ENCODE measurements around the gene SPTBN1. TPM values are rescaled to one million over a fixed set of nuclear protein-coding genes. Genes with fewer than 3 reads are reported as not detected.
A peak's percentile ranks its signal among the peaks of the same experiment; 100 is the strongest.

Gene SPTBN1
- total and polyA plus RNA-seq, 2 of the 13 experiments (the other 11 are each of a cell fraction or from before 2014, with no cell fraction given) = 123 to 299 TPM

- TF ChIP-seq, protein P1, sequence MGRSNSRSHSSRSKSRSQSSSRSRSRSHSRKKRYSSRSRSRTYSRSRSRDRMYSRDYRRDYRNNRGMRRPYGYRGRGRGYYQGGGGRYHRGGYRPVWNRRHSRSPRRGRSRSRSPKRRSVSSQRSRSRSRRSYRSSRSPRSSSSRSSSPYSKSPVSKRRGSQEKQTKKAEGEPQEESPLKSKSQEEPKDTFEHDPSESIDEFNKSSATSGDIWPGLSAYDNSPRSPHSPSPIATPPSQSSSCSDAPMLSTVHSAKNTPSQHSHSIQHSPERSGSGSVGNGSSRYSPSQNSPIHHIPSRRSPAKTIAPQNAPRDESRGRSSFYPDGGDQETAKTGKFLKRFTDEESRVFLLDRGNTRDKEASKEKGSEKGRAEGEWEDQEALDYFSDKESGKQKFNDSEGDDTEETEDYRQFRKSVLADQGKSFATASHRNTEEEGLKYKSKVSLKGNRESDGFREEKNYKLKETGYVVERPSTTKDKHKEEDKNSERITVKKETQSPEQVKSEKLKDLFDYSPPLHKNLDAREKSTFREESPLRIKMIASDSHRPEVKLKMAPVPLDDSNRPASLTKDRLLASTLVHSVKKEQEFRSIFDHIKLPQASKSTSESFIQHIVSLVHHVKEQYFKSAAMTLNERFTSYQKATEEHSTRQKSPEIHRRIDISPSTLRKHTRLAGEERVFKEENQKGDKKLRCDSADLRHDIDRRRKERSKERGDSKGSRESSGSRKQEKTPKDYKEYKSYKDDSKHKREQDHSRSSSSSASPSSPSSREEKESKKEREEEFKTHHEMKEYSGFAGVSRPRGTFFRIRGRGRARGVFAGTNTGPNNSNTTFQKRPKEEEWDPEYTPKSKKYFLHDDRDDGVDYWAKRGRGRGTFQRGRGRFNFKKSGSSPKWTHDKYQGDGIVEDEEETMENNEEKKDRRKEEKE (IDR thresholded peaks at IDR 0.05) = no peak
- no peak for TF ChIP-seq NR2F6 (IDR thresholded peaks at IDR 0.05)
- peak; percentile 23; the same call in 1 of the 2 replicates for TF ChIP-seq NR2F6 (CRISPR knock-in tag; IDR thresholded peaks at IDR 0.05)
- TF ChIP-seq KDM3A (CRISPR knock-in tag; IDR thresholded peaks at IDR 0.05; ENCODE audit: low read depth) = peak; percentile 67; the same call in 1 of the 2 replicates
- TF ChIP-seq ZNF274 (CRISPR knock-in tag; IDR thresholded peaks at IDR 0.05) = peak; percentile 93
- TF ChIP-seq, protein P2, sequence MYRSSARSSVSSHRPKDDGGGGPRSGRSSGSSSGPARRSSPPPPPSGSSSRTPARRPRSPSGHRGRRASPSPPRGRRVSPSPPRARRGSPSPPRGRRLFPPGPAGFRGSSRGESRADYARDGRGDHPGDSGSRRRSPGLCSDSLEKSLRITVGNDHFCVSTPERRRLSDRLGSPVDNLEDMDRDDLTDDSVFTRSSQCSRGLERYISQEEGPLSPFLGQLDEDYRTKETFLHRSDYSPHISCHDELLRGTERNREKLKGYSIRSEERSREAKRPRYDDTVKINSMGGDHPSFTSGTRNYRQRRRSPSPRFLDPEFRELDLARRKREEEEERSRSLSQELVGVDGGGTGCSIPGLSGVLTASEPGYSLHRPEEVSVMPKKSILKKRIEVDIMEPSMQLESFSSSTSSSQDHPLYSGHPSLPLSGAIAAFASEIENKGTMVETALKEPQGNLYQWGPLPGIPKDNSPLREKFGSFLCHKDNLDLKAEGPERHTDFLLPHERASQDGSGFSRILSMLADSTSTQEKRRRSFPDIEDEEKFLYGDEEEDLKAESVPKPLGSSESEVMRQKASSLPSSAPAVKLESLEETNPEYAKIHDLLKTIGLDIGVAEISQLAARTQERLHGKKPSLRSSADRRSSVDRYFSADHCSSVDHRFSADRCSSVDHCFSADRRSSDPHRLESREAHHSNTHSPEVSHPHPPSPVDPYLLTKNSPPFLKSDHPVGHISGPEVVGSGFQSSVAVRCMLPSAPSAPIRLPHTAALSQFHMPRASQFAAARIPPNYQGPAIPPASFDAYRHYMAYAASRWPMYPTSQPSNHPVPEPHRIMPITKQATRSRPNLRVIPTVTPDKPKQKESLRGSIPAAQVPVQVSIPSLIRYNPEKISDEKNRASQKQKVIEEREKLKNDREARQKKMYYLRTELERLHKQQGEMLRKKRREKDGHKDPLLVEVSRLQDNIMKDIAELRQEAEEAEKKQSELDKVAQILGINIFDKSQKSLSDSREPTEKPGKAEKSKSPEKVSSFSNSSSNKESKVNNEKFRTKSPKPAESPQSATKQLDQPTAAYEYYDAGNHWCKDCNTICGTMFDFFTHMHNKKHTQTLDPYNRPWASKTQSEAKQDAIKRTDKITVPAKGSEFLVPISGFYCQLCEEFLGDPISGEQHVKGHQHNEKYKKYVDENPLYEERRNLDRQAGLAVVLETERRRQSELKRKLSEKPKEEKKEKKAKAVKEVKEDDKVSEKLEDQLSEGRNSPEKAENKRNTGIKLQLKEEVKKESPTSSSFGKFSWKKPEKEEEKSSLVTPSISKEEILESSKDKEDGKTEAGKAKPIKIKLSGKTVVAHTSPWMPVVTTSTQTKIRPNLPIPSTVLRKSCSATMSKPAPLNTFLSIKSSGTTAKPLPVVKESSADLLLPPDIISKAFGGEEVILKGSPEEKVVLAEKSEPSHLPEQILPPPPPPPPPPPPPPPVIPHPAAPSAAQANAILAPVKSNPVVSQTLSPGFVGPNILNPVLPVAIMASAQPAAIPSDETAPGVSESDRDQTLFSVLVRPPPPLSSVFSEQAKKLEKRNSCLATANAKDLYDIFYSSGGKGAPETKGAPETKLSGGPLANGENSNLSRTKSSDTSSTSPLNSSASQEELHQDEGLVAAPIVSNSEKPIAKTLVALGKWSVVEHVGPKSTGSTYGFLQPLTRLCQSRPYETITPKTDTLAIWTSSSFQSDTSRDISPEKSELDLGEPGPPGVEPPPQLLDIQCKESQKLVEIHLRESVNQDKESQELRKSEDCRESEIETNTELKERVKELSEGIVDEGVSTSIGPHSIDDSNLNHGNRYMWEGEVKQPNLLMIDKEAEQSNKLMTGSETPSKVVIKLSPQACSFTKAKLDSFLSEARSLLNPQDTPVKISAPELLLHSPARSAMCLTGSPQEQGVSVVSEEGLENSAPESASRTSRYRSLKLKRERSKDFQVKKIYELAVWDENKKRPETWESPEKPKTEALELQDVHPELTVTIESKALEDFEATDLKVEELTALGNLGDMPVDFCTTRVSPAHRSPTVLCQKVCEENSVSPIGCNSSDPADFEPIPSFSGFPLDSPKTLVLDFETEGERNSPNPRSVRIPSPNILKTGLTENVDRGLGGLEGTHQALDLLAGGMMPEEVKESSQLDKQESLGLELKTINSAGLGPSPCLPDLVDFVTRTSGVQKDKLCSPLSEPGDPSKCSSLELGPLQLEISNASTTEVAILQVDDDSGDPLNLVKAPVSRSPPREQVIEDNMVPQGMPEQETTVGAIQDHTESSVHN (CRISPR knock-in tag; IDR thresholded peaks at IDR 0.05) = no peak
- no peak for TF ChIP-seq ZNF251 (CRISPR knock-in tag; IDR thresholded peaks at IDR 0.05)
- TF ChIP-seq ZBTB42 (CRISPR knock-in tag; IDR thresholded peaks at IDR 0.05) = peak; percentile 75; the same call in 1 of the 2 replicates
- peak; percentile 56 for TF ChIP-seq SKI (IDR thresholded peaks at IDR 0.05; ENCODE audit: partially characterized antibody)
- no peak for TF ChIP-seq MAFG (CRISPR knock-in tag; IDR thresholded peaks at IDR 0.05)
- peak; percentile 80; the same call in 1 of the 2 replicates for TF ChIP-seq MTA1 (CRISPR knock-in tag; IDR thresholded peaks at IDR 0.05; ENCODE audit: borderline replicate concordance)
- TF ChIP-seq, protein P3, sequence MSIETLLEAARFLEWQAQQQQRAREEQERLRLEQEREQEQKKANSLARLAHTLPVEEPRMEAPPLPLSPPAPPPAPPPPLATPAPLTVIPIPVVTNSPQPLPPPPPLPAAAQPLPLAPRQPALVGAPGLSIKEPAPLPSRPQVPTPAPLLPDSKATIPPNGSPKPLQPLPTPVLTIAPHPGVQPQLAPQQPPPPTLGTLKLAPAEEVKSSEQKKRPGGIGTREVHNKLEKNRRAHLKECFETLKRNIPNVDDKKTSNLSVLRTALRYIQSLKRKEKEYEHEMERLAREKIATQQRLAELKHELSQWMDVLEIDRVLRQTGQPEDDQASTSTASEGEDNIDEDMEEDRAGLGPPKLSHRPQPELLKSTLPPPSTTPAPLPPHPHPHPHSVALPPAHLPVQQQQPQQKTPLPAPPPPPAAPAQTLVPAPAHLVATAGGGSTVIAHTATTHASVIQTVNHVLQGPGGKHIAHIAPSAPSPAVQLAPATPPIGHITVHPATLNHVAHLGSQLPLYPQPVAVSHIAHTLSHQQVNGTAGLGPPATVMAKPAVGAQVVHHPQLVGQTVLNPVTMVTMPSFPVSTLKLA (IDR thresholded peaks at IDR 0.05) = no peak
- TF ChIP-seq ZNF10 (CRISPR knock-in tag; IDR thresholded peaks at IDR 0.05; ENCODE audit: borderline replicate concordance, low read depth) = no peak
- 0 out of 2 replicates have a peak, but pooled peaks have one; percentile 28 for TF ChIP-seq EED (CRISPR knock-in tag; IDR thresholded peaks at IDR 0.05)
- TF ChIP-seq SOX5 (CRISPR knock-in tag; IDR thresholded peaks at IDR 0.05; ENCODE audit: borderline replicate concordance) = peak; percentile 70
- TF ChIP-seq HDAC1 (CRISPR knock-in tag; IDR thresholded peaks at IDR 0.05) = peak; percentile 88
- TF ChIP-seq, protein P4, sequence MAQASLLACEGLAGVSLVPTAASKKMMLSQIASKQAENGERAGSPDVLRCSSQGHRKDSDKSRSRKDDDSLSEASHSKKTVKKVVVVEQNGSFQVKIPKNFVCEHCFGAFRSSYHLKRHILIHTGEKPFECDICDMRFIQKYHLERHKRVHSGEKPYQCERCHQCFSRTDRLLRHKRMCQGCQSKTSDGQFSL (CRISPR knock-in tag; IDR thresholded peaks at IDR 0.05) = no peak
- no peak for TF ChIP-seq TARDBP (CRISPR knock-in tag; IDR thresholded peaks at IDR 0.05)
- TF ChIP-seq NBN (conservative IDR thresholded peaks at IDR 0.05) = no peak
Measured at GRCh38 chr2:54557601-54558187, 101.6 kb downstream of the SPTBN1 start (continued).
